ENCODE measurements around the gene F11R.

Gene F11R

GRCh38 chr1:161059293-161059692, 38.3 kb upstream of the F11R start:
- no peaks in the 10 kb centered on the region for H3K27me3 ChIP-seq (ENCODE audit: insufficient read depth, poor library complexity, severe bottlenecking)
- no peak for DNase-seq (ENCODE audit: low read depth in 1 of 2, low spot score in 1 of 2)
- no peak for TF ChIP-seq GABPA (IDR thresholded peaks at IDR 0.05; ENCODE audit: low read depth)
- no peak for TF ChIP-seq REST (IDR thresholded peaks at IDR 0.05; ENCODE audit: insufficient replicate concordance, low read depth)
- no peak for TF ChIP-seq SPI1 (IDR thresholded peaks at IDR 0.05; ENCODE audit: borderline replicate concordance, low read depth)
- TF ChIP-seq CTCF (IDR thresholded peaks at IDR 0.05; ENCODE audit: insufficient read depth, low read length): no peak
- TF ChIP-seq POLR2AphosphoS5 (IDR thresholded peaks at IDR 0.05; ENCODE audit: low read depth): no peak
- H3K27ac ChIP-seq (replicated peaks): no peak overlapping the region
- H3K4me3 ChIP-seq (replicated peaks; ENCODE audit: insufficient read depth, low read length): no peak overlapping the region

GRCh38 chr1:161054805-161055204, 33.9 kb upstream of the F11R start:
- Histone ChIP-seq H3K4me3 (replicated peaks; ENCODE audit: insufficient read depth, low read length) (no peak overlapping the region), H3K27ac (replicated peaks) (no peak overlapping the region), H3K27me3 (ENCODE audit: insufficient read depth, poor library complexity, severe bottlenecking) (no peaks in the 10 kb centered on the region)
- no peak for DNase-seq (ENCODE audit: low read depth in 1 of 2, low spot score in 1 of 2)
- TF ChIP-seq CTCF (IDR thresholded peaks at IDR 0.05; ENCODE audit: insufficient read depth, low read length): no peak

DNA sequence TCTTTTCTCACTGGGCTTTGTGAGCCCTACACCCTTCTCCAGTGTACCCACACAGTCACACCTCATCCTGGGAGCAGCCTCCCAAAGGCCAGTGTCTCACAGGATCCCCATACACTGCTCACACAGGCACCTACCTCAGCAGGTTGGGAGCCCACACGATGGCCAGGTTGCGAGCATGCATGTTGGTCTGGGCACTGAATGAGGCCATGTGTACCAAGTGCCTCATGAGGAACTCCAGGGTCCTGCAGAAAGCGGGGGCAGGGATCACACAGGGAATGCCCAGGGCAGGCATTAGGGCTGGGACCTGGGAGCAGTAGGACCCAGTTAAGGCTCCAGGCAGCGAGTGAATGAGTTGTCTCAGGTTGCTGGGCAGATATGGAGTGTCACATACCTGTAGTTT, 33.3 kb upstream of the F11R start:
- no peak for TF ChIP-seq SPI1 (IDR thresholded peaks at IDR 0.05; ENCODE audit: borderline replicate concordance, low read depth)
- TF ChIP-seq REST (IDR thresholded peaks at IDR 0.05; ENCODE audit: insufficient replicate concordance, low read depth): no peak
- TF ChIP-seq CTCF (IDR thresholded peaks at IDR 0.05; ENCODE audit: insufficient read depth, low read length): no peak
- TF ChIP-seq POLR2AphosphoS5 (IDR thresholded peaks at IDR 0.05; ENCODE audit: low read depth): no peak
- TF ChIP-seq GABPA (IDR thresholded peaks at IDR 0.05; ENCODE audit: low read depth): no peak
- no peak for DNase-seq (ENCODE audit: low read depth in 1 of 2, low spot score in 1 of 2)
- no peak overlapping the region for H3K27ac ChIP-seq (replicated peaks)
- no peak overlapping the region for H3K4me3 ChIP-seq (replicated peaks; ENCODE audit: insufficient read depth, low read length)
- H3K27me3 ChIP-seq (ENCODE audit: insufficient read depth, poor library complexity, severe bottlenecking): no peaks in the 10 kb centered on the region

GRCh38 chr1:161052899-161053298, 31.9 kb upstream of the F11R start:
- Histone ChIP-seq H3K27ac (replicated peaks) (no peak overlapping the region), H3K4me3 (replicated peaks; ENCODE audit: insufficient read depth, low read length) (no peak overlapping the region), H3K27me3 (ENCODE audit: insufficient read depth, poor library complexity, severe bottlenecking) (no peaks in the 10 kb centered on the region)
- no peak for DNase-seq (ENCODE audit: low read depth in 1 of 2, low spot score in 1 of 2)
- TF ChIP-seq GABPA (IDR thresholded peaks at IDR 0.05; ENCODE audit: low read depth) (no peak), CTCF (IDR thresholded peaks at IDR 0.05; ENCODE audit: insufficient read depth, low read length) (no peak), SPI1 (IDR thresholded peaks at IDR 0.05; ENCODE audit: borderline replicate concordance, low read depth) (no peak), POLR2AphosphoS5 (IDR thresholded peaks at IDR 0.05; ENCODE audit: low read depth) (no peak), REST (IDR thresholded peaks at IDR 0.05; ENCODE audit: insufficient replicate concordance, low read depth) (no peak)
